GM19452 (cell line): ENCODE measurements around the gene PDZD11.
"Not testable (repeated sequence)": the region's sequence is repeated elsewhere in the genome, so short reads cannot be mapped to it uniquely, and the experiment has no call there.

Experiments
- ATAC-seq: cut with Tn5 transposase; IDR thresholded peaks from one replicate; pipeline ENCODE4 v1.9.1; 2021; ENCODE audit not compliant: unreplicated experiment

The PDZD11 gene

DNA sequence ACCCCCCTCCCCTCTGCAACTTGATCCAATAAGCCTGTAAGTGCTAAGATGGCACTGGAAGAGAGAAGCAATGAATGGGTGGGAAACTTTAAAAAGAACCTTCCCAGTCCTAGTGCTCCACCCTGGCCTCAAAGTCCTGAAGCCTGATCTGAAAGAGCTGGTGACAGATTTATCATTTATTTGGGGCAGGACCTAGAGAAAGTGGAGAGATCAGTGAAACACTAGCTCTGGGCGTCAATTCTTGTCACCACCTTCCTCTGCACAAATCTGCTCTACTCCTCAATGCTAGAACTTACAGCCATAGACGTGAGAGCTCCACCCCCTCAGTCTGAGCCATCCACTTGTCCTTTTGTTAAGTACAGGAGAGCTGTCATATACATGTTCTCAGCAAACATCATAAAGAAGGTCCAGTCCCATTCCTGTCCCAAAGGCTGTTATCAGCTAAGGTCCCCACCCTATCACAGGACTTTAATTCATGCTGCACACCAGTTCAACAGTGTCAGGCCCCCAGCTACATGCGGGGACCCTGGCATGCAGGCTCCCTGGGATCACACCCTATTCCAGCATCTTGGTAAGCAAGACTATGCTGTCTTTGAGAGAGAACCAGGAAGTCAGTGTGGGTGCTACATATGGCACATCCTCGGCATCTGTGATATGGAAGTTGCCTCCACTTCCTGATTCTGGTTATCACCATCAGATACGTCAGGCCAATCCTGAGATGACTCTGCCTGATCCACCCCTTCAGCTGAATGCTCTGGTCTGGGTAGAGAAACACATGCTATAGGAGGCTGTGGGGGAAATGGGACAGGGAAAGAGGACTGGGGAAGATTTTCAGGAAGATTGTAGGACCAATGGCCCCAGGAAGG is 32.1 kb downstream of the PDZD11 start:
- ATAC-seq = no peak

DNA sequence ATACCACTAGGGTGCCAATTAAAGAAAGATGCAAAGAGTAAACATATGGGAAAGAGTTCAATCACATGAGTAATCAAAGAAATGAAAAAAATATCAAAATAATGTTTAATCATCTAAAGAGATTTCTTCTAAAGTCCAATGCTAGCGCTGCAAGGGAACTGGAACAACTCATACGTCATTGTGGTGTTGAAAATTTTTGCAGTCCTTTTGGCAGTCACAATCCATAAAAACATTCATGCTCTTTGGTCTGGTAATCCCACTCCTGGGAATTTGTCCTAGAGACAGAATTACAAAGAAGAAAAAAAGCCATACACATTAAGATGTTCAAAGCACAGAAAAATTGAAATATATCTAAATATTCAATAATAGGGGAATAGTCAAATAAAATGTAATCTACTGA is 34.3 kb downstream of the PDZD11 start:
- no peak for ATAC-seq

DNA sequence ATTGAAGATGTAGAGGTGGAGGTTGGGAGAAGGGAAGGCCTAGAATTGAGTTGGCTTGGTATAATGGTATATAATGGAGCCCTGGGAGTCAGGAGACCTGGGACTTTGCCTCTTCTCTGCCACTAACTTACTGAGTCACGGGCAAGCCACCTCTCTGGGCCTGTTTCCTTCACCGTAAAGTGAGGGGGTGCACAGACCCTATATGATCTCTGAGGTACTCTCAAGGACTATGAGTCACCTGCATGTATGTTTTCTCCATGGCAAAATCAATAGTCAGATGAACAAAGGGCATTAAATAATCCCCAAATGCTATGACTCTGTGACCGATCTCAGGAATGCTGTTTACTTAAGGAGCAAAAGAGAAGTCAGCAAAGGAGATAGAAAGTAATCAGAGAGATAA is 34.8 kb downstream of the PDZD11 start:
- no peak for ATAC-seq

DNA sequence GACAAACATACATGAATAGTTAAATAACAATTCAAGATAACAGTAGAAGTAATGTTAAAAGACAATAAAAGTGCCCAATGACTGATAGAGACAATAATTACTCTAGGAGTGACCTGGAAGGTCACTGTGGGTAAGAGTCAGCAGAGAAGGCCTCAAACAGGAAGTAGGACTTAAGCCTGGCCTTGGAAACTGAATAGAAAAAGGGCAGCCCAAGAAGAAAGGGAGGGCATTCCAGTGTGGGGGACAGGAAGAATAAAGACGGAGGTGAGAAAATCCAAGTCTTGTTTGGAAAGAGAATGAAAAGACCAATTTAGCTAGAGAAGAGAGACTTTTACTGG is 35.7 kb downstream of the PDZD11 start:
- no peak for ATAC-seq

DNA sequence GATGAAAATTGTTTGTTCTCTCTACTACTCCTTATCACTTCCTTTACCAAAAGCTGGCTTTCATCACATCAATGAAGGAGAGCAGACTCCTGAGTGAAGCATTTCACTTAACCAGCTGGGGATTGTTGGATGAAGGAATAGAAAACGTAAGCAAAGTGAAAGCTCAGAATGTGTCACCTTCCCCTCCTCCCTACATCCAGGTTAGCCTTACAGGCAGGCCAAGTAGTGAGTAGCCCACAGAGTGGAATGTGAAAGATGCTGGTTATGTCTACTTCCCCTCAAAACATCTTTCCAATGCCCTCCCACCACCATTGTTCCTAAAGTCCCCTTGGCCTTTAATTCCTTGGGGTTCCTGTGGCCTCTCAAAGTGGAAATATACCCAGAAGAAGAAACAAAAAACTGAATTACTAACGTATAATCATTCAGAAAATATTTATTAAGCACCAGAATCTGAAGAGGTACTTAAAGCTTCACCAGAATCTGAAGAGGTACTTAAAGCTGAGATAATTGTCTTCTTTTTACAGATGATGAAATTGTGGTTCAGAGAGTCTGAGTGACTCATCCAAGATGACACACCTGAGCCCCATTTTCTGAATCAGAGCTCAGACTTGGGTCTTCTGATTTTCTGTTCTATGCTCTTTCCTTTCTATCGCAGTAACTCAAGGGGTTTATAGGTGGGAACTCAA is 36.2 kb downstream of the PDZD11 start:
- no peak for ATAC-seq

DNA sequence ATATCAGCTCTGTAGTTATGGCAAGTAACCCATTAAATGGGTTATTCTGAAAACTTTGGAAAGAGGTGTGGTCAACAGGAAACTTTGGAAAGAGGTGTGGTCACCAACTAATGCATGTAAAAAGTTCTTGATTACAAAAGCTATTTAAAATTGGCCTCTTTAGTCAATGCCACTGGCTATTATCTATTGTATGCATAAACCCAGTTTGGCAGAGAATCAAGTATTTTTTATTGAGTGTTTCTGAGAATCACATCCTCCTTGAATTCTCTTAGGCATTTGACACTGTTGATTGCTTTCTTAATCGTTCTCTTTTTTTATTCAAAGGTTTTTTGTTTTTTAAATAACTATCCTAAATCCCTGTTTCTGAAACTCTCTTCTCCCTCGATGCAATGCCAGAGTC is 37.2 kb downstream of the PDZD11 start:
- ATAC-seq = no peak

DNA sequence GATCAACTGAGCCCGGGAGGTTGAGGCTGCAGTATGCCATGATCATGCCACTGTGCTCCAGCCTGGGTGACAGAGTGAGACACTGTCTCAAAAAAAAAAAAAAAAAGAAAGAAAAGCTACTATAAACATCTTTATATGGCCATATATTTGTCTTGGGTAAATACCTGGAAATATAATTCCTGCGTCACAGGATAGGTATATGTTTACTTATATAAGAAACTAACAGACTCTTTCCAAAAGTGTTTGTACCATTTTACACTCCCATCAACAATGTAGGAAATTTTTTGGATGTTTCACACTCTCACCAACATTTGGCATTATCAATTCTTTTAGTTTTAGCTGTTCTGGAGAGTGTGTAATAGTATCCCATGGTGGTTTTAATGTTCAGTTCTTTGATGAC is 42.5 kb downstream of the PDZD11 start:
- no peak for ATAC-seq

DNA sequence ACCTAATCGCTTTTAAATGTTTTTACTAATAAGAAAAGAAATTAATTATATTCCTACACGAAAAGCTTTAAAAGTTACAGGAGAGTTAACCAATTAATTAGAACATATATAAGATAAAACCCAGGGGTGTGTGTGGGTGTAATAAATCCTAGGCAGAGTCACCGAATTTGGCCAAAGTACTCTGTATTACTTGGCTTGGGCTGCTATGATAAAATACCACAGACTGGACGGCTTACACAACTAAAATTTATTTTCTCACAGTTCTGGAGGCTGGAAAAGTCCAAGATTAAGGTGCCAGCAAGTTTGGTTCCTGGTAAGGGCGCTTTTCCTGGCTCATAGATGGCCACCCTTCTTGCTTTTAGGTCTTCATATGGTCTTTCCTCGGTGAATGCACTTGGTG is 44.8 kb downstream of the PDZD11 start:
- no peak for ATAC-seq

DNA sequence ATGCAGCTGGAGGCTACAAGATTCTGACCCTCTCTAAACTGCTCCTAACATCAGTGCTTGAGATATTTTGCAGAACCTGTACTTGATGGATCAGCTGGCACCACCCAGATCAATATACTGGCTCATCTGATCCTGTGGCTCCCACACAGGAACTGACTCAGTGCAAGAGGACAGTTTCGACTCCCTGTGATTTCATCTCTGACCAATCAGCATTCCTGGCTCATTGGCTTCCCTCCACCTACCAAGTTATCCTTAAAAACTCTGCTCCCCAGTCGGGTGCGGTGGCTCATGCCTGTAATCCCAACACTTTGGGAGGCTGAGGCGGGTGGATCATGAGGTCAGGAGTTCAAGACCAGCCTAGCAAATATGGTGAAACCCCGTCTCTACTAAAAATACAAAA is 46.1 kb downstream of the PDZD11 start:
- not testable (repeated sequence) for ATAC-seq

DNA sequence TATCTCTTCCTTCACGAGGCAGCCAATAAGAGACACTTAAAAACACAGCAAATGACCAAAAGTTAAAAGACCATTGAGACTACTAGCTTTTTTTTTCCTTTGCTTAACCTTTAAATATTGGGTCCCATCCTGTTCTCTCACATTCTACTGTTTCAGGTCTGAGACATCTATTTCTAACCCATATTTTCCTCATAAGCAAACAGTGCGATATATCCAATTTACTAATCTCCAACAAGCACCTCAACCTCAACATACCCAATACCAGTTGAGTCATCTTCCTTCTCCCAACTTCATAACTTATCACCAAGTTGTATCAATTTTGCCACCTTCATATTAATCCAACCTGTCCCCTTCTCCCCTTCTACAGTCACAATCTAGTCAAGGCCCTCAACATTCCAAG is 48.2 kb downstream of the PDZD11 start:
- ATAC-seq = no peak

DNA sequence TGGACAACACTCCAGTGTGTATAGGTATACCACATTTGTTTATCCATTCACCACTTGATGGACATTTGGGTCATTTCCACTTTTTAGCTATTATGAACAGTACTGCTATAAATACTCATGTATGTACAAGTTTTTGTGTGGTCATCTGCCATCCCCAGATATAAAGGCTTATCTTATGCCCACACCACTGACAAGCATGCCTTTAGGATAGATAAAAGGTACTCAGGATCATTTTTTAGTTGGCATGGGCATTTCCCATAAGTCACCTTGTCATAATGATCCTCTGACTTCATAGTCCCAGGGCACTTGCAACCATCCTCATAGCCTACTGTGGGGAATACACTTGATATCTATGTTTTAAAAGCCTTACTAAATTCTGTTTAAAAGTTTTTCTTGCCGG is 49.0 kb downstream of the PDZD11 start:
- no peak for ATAC-seq
